ENCODE measurements around the gene WDR19.

Gene WDR19

DNA sequence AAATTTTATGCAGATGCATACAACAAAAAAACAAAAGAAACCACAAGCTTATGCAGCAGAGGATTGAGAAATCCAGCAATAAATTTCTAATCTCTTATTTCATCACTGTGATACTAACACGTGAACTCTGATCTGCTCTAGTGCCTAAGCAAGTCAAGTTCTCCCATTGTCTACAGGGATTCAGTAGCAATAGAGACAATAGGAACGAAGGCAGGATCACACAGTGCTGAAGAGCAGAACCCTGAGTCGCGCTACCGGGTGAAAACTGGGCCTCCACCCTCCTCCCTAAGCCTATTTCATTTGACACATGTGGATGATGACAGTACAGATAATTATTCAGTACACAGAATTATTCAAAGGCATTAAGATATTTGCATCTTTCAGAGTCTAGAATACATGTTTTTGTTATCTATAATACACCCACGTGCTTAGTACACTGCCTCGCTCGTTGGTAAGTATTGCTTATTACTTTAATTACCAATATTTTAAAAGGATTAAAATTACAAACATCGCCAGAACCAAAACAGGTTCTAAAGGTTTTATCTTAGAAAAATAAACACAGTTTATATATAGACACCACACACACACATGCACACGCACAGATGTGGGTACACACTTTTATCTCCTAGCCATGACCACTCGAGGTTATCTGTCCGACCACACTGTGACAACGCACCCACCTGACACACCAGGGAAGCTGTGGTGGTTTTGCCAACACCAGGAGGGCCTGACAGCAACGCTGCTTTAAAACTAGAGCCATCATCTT lies 123.8 kb downstream of the WDR19 start:
- DNase-seq = no peak

- DNase-seq = no peak
Observed at GRCh38 chr4:39308611-39309010, 126.3 kb downstream of the WDR19 start.

- DNase-seq = no peak
Observed at GRCh38 chr4:39312816-39313215, 130.5 kb downstream of the WDR19 start.

- no peak for DNase-seq
Observed at GRCh38 chr4:39319676-39320075, 137.3 kb downstream of the WDR19 start.

DNA sequence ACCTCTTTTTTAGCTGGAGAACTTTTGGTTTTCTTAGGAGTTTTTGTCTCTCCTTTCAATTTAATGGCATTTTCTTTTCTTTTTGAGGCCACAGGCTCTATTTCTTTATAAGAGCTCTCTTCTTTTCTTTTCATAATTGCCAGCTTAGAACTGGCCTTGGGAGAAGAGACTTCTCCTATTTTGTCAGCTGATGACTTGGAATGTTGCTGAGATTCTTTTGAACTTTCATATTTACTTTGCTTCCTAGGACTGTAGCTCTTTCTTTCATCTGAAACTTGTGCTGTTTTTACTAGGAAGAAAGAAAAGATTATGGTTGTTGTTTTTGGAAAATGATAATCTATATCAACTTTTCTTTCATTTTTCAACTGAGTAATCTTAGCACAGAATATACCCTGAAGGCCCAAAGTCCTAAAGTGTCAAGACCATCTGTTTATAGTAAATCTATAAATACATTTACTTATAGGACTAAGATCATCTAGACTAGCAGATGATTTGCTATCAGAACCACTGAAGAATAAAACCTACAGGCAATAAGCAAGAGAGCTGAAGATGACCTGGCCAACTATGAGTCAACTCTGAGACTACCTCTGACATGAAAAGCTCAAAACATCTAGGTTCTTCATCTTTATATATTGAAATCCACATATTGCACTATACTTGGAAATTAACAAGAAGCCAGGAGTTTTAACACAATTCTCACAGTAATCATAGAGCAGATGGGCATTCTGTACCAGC lies 138.2 kb downstream of the WDR19 start:
- DNase-seq = no peak

DNA sequence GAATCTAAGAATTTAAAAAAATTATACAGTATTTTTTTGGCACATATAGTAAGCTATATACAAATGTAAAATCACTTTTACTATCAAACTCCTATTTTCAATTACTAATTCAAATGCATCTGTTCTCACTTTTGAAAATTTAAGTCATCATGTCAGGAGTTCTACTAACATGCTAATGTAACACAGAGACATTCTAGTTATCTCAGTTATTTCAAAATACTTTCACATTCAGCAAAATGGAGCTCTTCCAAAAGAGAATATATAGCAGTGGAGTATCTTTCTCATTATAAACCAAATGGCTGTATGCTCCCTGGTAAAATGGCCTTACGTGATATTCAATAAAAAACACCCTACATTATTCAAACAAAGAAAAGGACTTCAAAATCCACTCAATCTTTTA lies 141.5 kb downstream of the WDR19 start:
- no peak for DNase-seq

- DNase-seq = peak; percentile 69
Observed at GRCh38 chr4:39324446-39324845, 142.1 kb downstream of the WDR19 start.

- no peak for DNase-seq
Observed at GRCh38 chr4:39324897-39325613, 142.7 kb downstream of the WDR19 start.

DNA sequence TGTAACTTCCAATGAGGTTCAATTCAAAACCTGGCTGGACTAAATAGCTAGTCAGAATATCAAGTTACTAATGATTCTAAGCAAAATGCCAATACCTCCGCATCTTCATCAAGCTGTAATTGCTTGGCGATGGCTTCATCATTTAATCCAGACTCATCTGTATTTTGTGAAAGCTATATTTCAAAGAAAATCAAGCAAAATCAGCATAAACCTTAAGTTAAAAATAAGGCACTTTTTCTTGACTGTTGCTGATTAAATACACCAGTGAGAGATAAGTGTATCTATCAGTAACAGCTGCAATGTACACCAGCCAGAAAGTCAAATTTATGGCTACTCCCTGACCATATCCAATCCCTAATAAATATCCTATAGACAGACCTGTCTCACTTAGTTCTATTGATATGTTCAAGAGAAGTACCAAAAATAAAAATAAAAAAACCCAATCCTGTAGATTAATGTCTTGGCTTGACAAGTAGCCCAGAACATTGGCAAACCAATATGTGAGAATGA lies 144.2 kb downstream of the WDR19 start:
- DNase-seq = no peak

DNA sequence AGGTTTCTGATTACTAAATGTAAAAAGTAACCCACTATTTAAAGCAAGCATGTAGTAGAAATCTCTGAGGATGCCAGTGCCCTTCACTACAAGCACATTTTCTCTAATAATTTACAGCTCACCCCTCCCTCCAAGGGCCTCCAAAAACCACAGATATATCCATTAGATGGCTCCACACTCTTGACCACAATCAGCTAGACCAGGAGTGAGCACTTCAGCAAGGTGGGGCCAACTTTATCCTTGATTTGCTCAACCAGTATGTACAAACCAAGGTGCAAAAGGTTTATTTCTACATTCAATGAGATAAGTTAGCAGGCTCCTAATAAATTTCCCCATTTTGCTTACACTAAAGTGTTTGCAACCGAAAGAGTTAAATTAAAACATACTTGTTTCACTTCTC lies 148.0 kb downstream of the WDR19 start:
- DNase-seq = no peak

DNA sequence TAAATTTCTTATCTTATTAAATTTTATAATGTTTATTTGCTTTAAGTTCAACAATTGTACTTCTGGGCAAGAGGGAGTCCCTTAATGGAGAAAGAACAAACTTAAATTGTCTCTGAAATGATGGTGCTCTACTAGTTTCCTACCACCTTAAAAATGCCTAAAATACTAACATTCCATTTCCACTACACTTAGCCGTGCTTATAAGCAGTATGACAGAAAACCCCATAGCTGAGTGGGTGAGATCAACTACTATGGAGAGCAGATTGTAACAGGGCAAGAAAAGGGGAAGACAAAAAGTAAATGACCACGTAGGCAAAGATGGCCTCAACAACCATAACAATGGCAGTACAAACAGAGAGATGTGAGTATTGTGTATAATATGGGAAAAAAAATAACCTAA lies 148.9 kb downstream of the WDR19 start:
- no peak for DNase-seq

All from midbrain (tissue), 1 donor.